Measurements from ENCODE around the gene PDZRN3. TPM values are rescaled to one million over a fixed set of nuclear protein-coding genes. Genes with fewer than 3 reads are reported as not detected.

PDZRN3 gene
- total RNA-seq, 1 donor from 2014 or later, result 16.0 TPM

DNA sequence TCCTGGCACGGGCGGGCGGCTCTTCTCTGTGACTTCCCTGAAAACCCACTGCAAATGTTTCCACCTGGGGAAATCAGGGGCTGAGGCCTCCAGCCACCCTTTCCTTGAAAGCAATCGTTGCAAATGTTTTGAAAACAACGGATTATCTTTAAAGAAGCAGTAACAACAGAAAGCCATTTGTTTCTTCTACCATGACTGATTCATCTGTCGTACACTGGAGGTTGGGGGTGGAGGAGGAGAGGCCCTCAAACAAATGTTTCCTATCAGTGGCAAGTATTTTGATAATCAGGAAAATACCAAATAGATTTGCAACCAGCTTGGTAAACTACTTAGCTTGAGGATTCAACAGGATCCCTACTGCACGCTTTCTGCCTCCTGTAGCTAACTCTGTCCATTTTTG, 114.9 kb downstream of the PDZRN3 start:
- Histone ChIP-seq H3K4me3 (no peak overlapping the region), H3K4me1 (peaks cover 7% of the 10 kb centered on the region), H3K27ac (no peak overlapping the region), H3K27me3 (ENCODE audit: low read depth) (no peaks in the 10 kb centered on the region), H3K9me3 (no peaks in the 10 kb centered on the region), H3K36me3 (no peaks in the 10 kb centered on the region)
- intact Hi-C loops (cut with DNase I), result loop anchor here (10.0 kb wide), 1 partner anchor 405 kb away; no protein-coding TSS in a partner anchor
- ATAC-seq, result no peak
- TF ChIP-seq, protein P1, sequence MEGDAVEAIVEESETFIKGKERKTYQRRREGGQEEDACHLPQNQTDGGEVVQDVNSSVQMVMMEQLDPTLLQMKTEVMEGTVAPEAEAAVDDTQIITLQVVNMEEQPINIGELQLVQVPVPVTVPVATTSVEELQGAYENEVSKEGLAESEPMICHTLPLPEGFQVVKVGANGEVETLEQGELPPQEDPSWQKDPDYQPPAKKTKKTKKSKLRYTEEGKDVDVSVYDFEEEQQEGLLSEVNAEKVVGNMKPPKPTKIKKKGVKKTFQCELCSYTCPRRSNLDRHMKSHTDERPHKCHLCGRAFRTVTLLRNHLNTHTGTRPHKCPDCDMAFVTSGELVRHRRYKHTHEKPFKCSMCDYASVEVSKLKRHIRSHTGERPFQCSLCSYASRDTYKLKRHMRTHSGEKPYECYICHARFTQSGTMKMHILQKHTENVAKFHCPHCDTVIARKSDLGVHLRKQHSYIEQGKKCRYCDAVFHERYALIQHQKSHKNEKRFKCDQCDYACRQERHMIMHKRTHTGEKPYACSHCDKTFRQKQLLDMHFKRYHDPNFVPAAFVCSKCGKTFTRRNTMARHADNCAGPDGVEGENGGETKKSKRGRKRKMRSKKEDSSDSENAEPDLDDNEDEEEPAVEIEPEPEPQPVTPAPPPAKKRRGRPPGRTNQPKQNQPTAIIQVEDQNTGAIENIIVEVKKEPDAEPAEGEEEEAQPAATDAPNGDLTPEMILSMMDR (IDR thresholded peaks at IDR 0.05), result no peak
- DNase-seq, result no peak

DNA sequence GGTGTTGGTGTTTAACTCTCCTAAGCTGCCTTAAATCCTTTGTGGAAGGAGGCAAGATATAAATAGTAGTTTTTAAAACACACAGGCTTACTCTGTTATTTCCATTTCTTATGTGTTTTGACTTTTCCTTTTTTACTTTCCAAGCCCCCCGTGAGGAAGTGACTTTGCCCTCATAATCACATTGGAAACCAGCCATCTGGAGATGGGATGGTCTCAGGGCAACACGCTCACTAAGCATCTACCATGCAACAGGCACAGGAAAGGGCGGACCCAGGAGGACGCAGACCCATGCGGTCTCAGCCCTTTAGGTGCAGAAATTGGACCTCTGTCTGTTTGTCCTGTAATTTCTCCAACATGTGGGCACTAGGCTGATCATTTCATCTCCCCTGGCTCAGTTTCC, 115.7 kb downstream of the PDZRN3 start:
- ATAC-seq, result no peak
- intact Hi-C loops (cut with DNase I), result loop anchor here (10.0 kb wide), 1 partner anchor 404 kb away; no protein-coding TSS in a partner anchor
- TF ChIP-seq, protein P1 (IDR thresholded peaks at IDR 0.05), result no peak
- Histone ChIP-seq H3K4me1 (peaks cover 7% of the 10 kb centered on the region), H3K36me3 (no peaks in the 10 kb centered on the region), H3K27ac (no peak overlapping the region), H3K27me3 (ENCODE audit: low read depth) (no peaks in the 10 kb centered on the region), H3K4me3 (no peak overlapping the region), H3K9me3 (no peaks in the 10 kb centered on the region)
- no peak for DNase-seq

DNA sequence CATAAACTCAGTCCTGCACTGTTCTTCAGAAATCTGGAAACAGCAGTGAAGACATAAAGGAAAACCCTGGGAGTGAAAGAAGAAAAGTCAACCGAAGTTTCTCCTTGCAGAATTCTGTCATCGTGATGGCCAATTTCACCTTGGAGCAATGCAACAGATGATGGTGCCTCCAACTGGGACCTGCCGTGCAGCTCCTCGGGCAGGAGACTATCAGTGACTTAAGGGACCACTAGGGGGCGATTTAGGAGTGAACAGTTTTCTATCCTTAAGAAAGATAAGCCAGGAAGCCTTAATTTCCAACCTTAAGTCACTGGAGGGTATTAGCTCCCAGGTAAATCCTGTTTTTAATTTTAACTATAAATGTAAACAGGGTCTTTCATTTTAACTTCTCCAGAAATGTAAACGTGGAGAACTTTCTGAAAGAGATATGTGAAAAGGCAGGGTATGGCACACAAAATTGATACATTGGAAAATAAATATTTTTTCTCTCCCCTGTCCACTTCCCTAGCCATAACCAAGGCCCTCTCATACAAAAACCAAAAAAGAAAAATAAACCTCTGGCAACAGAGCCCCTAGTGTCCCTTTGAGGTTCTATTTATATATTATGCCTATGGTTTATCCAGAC, 116.3 kb downstream of the PDZRN3 start:
- DNase-seq (no peak), ATAC-seq (peak; percentile 74)
- Histone ChIP-seq H3K4me3 (no peak overlapping the region), H3K4me1 (peaks cover 7% of the 10 kb centered on the region), H3K27ac (no peak overlapping the region), H3K36me3 (no peaks in the 10 kb centered on the region), H3K27me3 (ENCODE audit: low read depth) (no peaks in the 10 kb centered on the region), H3K9me3 (no peaks in the 10 kb centered on the region)
- TF ChIP-seq, protein P1 (IDR thresholded peaks at IDR 0.05), result peak; percentile 75
- intact Hi-C loops (cut with DNase I), result loop anchor here (10.0 kb wide), 1 partner anchor 404 kb away; no protein-coding TSS in a partner anchor

DNA sequence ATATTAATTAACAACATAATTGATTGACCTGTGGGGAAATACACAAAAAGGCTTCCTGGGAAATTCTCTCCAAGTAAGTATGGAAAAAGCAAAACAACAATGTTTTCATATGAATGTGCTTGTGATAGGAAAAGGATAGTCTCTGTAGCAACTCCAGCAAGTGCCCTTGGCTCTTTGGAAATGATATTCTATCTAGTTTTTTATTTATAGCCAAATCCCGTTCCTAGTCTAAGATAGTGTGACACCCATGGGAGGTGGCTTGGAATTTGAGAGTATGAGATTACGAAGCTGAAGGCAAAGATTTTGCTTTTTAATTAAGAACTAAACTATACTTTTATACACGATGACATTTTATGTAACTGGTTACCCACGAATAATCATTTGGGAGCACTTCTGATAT, 119.9 kb downstream of the PDZRN3 start:
- ATAC-seq, result no peak
- intact Hi-C loops (cut with DNase I), result loop anchor here (5.0 to 10.0 kb wide), 2 partner anchors 48 to 400 kb away; no protein-coding TSS in a partner anchor
- TF ChIP-seq, protein P1 (IDR thresholded peaks at IDR 0.05), result no peak
- no peak for DNase-seq
- H3K27ac ChIP-seq, result no peak overlapping the region
- no peak overlapping the region for H3K4me3 ChIP-seq
- H3K27me3 ChIP-seq (ENCODE audit: low read depth), result no peaks in the 10 kb centered on the region
- no peaks in the 10 kb centered on the region for H3K36me3 ChIP-seq
- H3K9me3 ChIP-seq, result no peaks in the 10 kb centered on the region
- no peaks in the 10 kb centered on the region for H3K4me1 ChIP-seq

DNA sequence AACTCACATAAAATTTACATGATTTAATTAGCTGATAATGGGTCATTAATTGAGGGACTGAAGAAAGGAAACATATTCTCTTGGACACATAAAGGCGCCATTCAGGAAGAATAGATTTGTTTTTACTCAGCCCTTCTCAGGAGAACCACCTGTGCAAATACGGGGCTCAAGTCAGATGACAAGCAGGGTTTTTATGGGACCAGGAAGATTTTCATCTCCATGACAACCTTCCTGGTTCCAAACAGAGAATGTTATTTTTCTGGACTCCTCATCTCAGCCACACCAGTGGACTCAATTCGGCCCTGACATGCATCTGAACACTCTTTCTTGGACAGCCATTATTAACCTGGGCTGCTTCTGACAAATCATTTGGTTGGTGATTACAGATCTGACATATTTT, 120.5 kb downstream of the PDZRN3 start:
- intact Hi-C loops (cut with DNase I), result loop anchor here (5.0 to 10.0 kb wide), 2 partner anchors 47 to 399 kb away; no protein-coding TSS in a partner anchor
- no peak overlapping the region for H3K4me3 ChIP-seq
- no peaks in the 10 kb centered on the region for H3K4me1 ChIP-seq
- no peaks in the 10 kb centered on the region for H3K9me3 ChIP-seq
- TF ChIP-seq, protein P1 (IDR thresholded peaks at IDR 0.05), result no peak
- H3K36me3 ChIP-seq, result no peaks in the 10 kb centered on the region
- no peaks in the 10 kb centered on the region for H3K27me3 ChIP-seq (ENCODE audit: low read depth)
- DNase-seq (no peak), ATAC-seq (no peak)
- H3K27ac ChIP-seq, result no peak overlapping the region
